Thymus (tissue), 11 donors: Measurements from ENCODE around the gene ACSL6. TPM values are rescaled to one million over a fixed set of nuclear protein-coding genes. Genes with fewer than 3 reads are reported as not detected.

Source experiments
- DNase-seq, 9 donors: peaks; one replicate each; pipeline ENCODE4 v3.0.0-alpha.2; 2013; ENCODE audit warnings: low spot score in 9 of 9, low read depth in 6 of 9, missing footprints in 1 of 9
- H3K27ac ChIP-seq, 2 donors: one replicate each; pipeline ENCODE4 v1.5.1; 2013; ENCODE audit warnings: control low read depth in 1 of 2, low read depth in 1 of 2, low read length in 1 of 2, mild to moderate bottlenecking in 1 of 2, moderate library complexity in 1 of 2
- H3K27me3 ChIP-seq, 2 donors: one replicate each; pipeline ENCODE4 v1.5.1; 2013; ENCODE audit warnings: low read length in 1 of 2; ENCODE audit not compliant: control insufficient read depth in 2 of 2, insufficient read depth in 1 of 2
- H3K36me3 ChIP-seq, 2 donors: one replicate each; pipeline ENCODE4 v1.5.1; 2013; ENCODE audit warnings: low read length in 1 of 2, mild to moderate bottlenecking in 1 of 2, moderate library complexity in 1 of 2; ENCODE audit not compliant: control insufficient read depth in 2 of 2, insufficient read depth in 2 of 2
- H3K4me1 ChIP-seq, 2 donors: one replicate each; pipeline ENCODE4 v1.5.1; 2013; ENCODE audit warnings: low read length in 2 of 2; ENCODE audit not compliant: control insufficient read depth in 2 of 2, insufficient read depth in 2 of 2
- H3K4me3 ChIP-seq, 2 donors: one replicate each; pipeline ENCODE4 v1.5.1; 2013; ENCODE audit warnings: low read length in 2 of 2, control low read depth in 1 of 2, mild to moderate bottlenecking in 1 of 2
- H3K9me3 ChIP-seq, 2 donors: one replicate each; pipeline ENCODE4 v1.5.1; 2013; ENCODE audit warnings: low read length in 1 of 2, mild to moderate bottlenecking in 1 of 2; ENCODE audit not compliant: control insufficient read depth in 2 of 2, insufficient read depth in 1 of 2
- WGBS: extraction: QIAGEN DNeasy Blood & Tissue Kit; methylation state at CpG from one replicate; pipeline ENCODE4 v1.1.7; 2013; 5-methylcytosine and 5-hydroxymethylcytosine counted together
- polyA plus RNA-seq: library from polyadenylated mRNA; stranded (reverse); fragments of 200-250 nt; gene quantifications from one replicate; pipeline ENCODE4 v1.2.3, GENCODE V29; 2013
- total RNA-seq: library from RNA; stranded (reverse); fragments of 120-200 nt; gene quantifications from one replicate; pipeline ENCODE4 v1.2.4, GENCODE V29; 2013
- donor health status: healthy.

The ACSL6 gene
- total and polyA plus RNA-seq, 2 donors, result 1.3 to 1.7 TPM

DNA sequence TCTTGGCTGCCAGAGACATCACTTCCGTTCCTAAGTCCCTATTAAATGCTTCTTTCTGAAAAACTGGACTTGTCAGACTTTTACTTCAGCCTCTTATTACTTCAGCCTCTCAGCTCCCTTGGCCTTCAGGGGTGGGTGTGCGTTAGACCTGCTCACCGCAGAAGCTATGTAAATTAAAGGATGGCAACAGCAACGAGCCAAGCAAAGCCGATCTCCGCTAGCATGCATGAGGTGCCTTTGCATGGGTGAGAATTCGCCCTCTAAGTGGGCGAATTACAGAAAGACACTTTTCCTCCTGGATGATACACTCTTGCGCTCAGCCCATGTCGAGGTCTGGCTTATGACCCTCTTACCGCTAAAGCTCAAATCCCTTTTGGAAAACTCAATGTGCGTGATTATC is 38.1 kb upstream of the ACSL6 start:
- H3K36me3 ChIP-seq, result no peaks in the 10 kb centered on the region
- no peaks in the 10 kb centered on the region for H3K9me3 ChIP-seq
- H3K4me1 ChIP-seq, result no peaks in the 10 kb centered on the region
- H3K27ac ChIP-seq, result no peak overlapping the region
- DNase-seq, result no peak
- H3K27me3 ChIP-seq, result no peaks in the 10 kb centered on the region
- H3K4me3 ChIP-seq, result no peak overlapping the region
- 98% methylated on average over 12 of the region's 12 CpGs for WGBS

- Histone ChIP-seq H3K27me3 (no peaks in the 10 kb centered on the region), H3K36me3 (no peaks in the 10 kb centered on the region), H3K4me3 (no peak overlapping the region), H3K27ac (no peak overlapping the region), H3K9me3 (no peaks in the 10 kb centered on the region), H3K4me1 (no peaks in the 10 kb centered on the region)
- 80% methylated on average over 4 of the region's 4 CpGs for WGBS
- no peak for DNase-seq
These were observed 37.6 kb upstream of the ACSL6 start for GRCh38 chr5:132049093-132049492.

- no peak for DNase-seq
- H3K9me3 ChIP-seq, result no peaks in the 10 kb centered on the region
- 95% methylated on average over 7 of the region's 7 CpGs for WGBS
These were observed 35.4 kb upstream of the ACSL6 start for GRCh38 chr5:132046880-132047299.

DNA sequence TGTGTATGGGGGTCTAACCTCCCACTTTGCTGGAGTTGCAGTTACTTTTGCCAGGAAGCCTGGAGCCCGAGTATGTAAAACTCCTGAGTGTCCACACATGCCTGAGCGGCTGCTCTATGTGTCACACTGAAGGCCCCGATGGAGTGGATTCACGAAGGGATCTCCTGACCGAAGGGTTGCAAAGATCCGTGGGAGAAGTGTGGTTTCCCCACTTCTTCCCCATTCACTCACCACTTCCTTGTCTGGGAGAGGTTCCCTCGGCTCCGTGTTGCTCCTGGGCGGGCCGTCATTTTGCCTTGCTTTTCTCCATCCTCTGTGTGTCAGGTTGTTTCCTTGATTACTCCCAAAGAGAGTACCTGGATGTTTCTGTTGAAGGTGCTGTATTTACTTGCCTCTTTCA is 32.7 kb upstream of the ACSL6 start:
- no peaks in the 10 kb centered on the region for H3K36me3 ChIP-seq
- no peaks in the 10 kb centered on the region for H3K4me1 ChIP-seq
- 40% methylated on average over 10 of the region's 10 CpGs for WGBS
- H3K27ac ChIP-seq, result no peak overlapping the region
- DNase-seq, result no peak
- no peaks in the 10 kb centered on the region for H3K9me3 ChIP-seq
- H3K27me3 ChIP-seq, result no peaks in the 10 kb centered on the region
- no peak overlapping the region for H3K4me3 ChIP-seq

More at GRCh38 chr5:132046880-132047299, 35.4 kb upstream of the ACSL6 start:
- no peak overlapping the region for H3K4me3 ChIP-seq
- no peaks in the 10 kb centered on the region for H3K27me3 ChIP-seq
- no peaks in the 10 kb centered on the region for H3K4me1 ChIP-seq
- no peak overlapping the region for H3K27ac ChIP-seq
- no peaks in the 10 kb centered on the region for H3K36me3 ChIP-seq

DNA sequence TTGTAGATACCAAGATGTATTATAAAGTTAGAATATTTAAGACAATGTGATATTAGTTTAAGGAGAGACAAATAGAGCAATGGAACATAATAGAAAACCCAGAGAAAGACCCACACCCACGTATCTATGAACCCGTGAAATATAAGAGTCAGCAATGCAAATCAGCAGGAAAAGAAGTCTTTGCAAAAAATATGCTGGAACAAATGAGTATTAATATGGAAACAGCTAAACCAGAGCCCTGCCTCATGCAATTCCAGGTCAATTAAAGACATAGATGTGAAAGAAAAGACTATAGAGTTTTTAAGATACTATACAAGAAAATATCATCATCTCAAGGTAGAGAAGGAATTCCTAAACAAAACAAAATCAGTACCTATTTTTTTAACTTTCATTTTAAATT is 25.9 kb upstream of the ACSL6 start:
- no peak overlapping the region for H3K27ac ChIP-seq
- H3K36me3 ChIP-seq, result no peaks in the 10 kb centered on the region
- no peak for DNase-seq
- no peaks in the 10 kb centered on the region for H3K27me3 ChIP-seq
- no peak overlapping the region for H3K4me3 ChIP-seq
- H3K4me1 ChIP-seq, result no peaks in the 10 kb centered on the region
- 85% methylated on average over 2 of the region's 2 CpGs for WGBS
- H3K9me3 ChIP-seq, result no peaks in the 10 kb centered on the region

DNA sequence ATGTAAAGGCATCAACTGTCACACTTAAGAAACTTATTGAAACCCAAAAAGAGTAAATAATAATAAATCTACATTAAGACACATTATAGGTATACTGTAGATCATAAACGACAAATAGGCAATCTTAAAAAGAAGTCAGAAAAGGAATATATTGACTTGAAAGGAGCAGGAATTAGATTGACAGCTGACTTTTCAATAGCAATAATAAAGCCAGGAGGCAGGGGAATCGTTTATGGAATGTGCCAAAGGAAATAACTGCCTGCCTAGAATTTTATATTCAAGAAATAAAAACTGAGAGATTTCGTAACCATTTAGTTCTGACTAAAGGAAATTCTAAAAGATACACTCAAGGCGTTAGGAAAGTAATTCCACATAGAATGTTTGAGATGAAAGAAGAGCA is 21.7 kb upstream of the ACSL6 start:
- Histone ChIP-seq H3K9me3 (no peaks in the 10 kb centered on the region), H3K27me3 (no peaks in the 10 kb centered on the region), H3K27ac (no peak overlapping the region), H3K4me3 (no peak overlapping the region), H3K36me3 (no peaks in the 10 kb centered on the region), H3K4me1 (no peaks in the 10 kb centered on the region)
- no peak for DNase-seq
- WGBS, result 72% methylated on average over 4 of the region's 4 CpGs

DNA sequence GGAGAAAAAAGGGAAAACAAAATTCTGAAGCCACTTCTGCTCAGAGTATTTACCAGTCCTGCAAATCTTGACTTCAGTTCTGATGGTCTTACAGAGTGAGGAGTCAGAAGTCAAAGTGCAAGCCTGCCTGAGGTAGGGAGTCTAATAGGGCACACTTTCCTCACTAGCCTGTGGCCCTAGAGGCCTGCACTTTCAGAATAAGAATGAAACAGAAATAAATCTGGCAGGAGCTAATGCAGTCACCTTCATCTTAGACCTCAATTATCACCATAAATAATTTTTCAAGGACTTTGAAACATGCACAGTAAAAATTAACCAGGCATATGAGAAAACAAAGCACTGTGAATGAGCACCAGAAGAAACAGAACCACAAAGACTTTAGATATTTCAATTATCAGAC is 20.7 kb upstream of the ACSL6 start:
- no peaks in the 10 kb centered on the region for H3K27me3 ChIP-seq
- H3K9me3 ChIP-seq, result no peaks in the 10 kb centered on the region
- H3K4me3 ChIP-seq, result no peak overlapping the region
- H3K36me3 ChIP-seq, result no peaks in the 10 kb centered on the region
- no peak overlapping the region for H3K27ac ChIP-seq
- no peak for DNase-seq
- H3K4me1 ChIP-seq, result no peaks in the 10 kb centered on the region

GRCh38 chr5:132030610-132031009 is 19.2 kb upstream of the ACSL6 start:
- Histone ChIP-seq H3K36me3 (no peaks in the 10 kb centered on the region), H3K27me3 (no peaks in the 10 kb centered on the region), H3K9me3 (no peaks in the 10 kb centered on the region), H3K4me1 (no peaks in the 10 kb centered on the region), H3K27ac (no peak overlapping the region), H3K4me3 (no peak overlapping the region)
- WGBS, result 96% methylated on average over 2 of the region's 2 CpGs
- DNase-seq, result no peak

DNA sequence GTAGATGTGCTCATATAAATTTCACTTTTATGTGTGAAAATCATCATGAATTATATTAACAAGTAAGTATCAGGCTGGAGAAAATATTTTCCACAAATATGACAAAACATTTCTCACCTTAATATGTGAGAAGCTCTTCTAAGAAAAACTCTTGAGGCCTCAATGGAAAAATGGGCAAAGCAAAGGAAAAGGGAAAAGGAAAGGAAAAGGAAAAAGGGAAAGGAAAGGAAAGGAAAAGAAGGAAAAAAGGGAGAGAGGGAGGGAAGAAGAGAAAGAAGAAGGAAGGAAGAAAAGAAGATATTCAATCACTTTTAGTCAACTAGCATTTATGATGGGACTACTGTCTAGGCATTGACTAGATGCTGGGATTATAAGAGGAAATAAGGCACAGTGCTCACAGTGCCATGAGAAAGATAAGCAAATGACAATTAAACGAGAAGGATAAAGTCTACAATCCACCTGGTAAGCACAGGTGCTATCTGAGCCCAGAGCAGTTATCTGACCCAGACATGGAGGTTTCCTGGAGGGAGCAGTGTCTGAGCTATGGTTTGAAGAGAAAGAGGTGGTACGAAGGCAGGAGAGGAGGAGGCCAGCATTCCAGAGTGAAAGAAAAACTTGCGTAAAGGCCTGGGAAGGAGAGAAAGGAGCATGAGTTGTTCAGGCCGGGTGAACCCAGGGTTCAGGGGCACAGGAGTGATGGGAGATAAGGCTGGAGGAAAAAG is 18.3 kb upstream of the ACSL6 start:
- no peak overlapping the region for H3K4me3 ChIP-seq
- WGBS, result 93% methylated on average over 4 of the region's 4 CpGs
- H3K4me1 ChIP-seq, result no peaks in the 10 kb centered on the region
- no peaks in the 10 kb centered on the region for H3K9me3 ChIP-seq
- H3K27ac ChIP-seq, result no peak overlapping the region
- H3K27me3 ChIP-seq, result no peaks in the 10 kb centered on the region
- no peaks in the 10 kb centered on the region for H3K36me3 ChIP-seq
- DNase-seq, result no peak
